Panc1 (cell line): ENCODE data around the gene MARK3.

Experiments used
- CTCF ChIP-seq: fragments of 450-650 bp; IDR thresholded peaks from 2 replicates; pipeline ENCODE4 v1.5.1; 2017; ENCODE audit warnings: mild to moderate bottlenecking
- REST ChIP-seq, 2 experiments: IDR thresholded peaks; 2 replicates each; pipeline ENCODE4 v1.6.1; 2011 to 2012; ENCODE audit warnings: low read depth in 2 of 2, control low read depth in 1 of 2, low read length in 1 of 2, mild to moderate bottlenecking in 1 of 2, moderate library complexity in 1 of 2; ENCODE audit not compliant: insufficient read depth in 1 of 2

GRCh38 chr14:103528587-103529382 is 143.6 kb downstream of the MARK3 start, which contains the start of gene TRMT61A:
- TF ChIP-seq CTCF (no peak), REST (IDR thresholded peaks at IDR 0.05; ENCODE audit: insufficient read depth in 1 of 2, low read depth in 2 of 2, low read length in 1 of 2) (no peak)
